Ascending aorta (tissue), 2 donors: ENCODE results near the gene DACH2. TPM values are rescaled to one million over a fixed set of nuclear protein-coding genes. Genes with fewer than 3 reads are reported as not detected.

Experiments
- DNase-seq, 2 donors: peaks; one replicate each; pipeline ENCODE4 v3.0.0-alpha.2; 2019; ENCODE audit warnings: low spot score in 2 of 2
- H3K27ac ChIP-seq, 2 donors: fragments of 200-600 bp; sonication (generic); one replicate each; pipeline ENCODE4 v1.5.1; 2016 to 2017; ENCODE audit warnings: mild to moderate bottlenecking in 1 of 2
- H3K27me3 ChIP-seq: fragments of 200-600 bp; sonication (generic); one replicate; pipeline ENCODE4 v1.5.1; 2017
- H3K36me3 ChIP-seq, 2 donors: fragments of 200-600 bp; sonication (generic); one replicate each; pipeline ENCODE4 v1.5.1; 2016
- H3K4me1 ChIP-seq, 2 donors: fragments of 200-600 bp; sonication (generic); one replicate each; pipeline ENCODE4 v1.5.1; 2016 to 2017; ENCODE audit warnings: mild to moderate bottlenecking in 1 of 2
- H3K4me3 ChIP-seq, 2 donors: fragments of 200-600 bp; sonication (generic); one replicate each; pipeline ENCODE4 v1.5.1; 2016 to 2017; ENCODE audit warnings: mild to moderate bottlenecking in 1 of 2
- H3K9me3 ChIP-seq, 2 donors: fragments of 200-600 bp; sonication (generic); one replicate each; pipeline ENCODE4 v1.5.1; 2016
- intact Hi-C: fragments of 100-400 bp; cut with DNase I; formaldehyde crosslinking; loops from one replicate; pipeline ENCODE4 v1.15.1; 2023
- total RNA-seq: library from RNA; depleted of rRNA; stranded (reverse); fragments of >200 nt; gene quantifications from one replicate; pipeline ENCODE4 v1.1.0, GENCODE V29; 2016
- TF ChIP-seq, protein P1 (sequence below), 3 experiments: fragments of 200-600 bp in 2 of 3; fragments of 450-650 bp in 1 of 3; sonication (generic) in 2 of 3; IDR thresholded peaks; one replicate each; pipeline ENCODE4 v1.5.1; 2016 to 2019; ENCODE audit warnings: antibody characterized with exemption in 3 of 3, mild to moderate bottlenecking in 1 of 3, moderate library complexity in 1 of 3

DACH2 gene
- total RNA-seq, 1 donor from 2014 or later = not detected

DNA sequence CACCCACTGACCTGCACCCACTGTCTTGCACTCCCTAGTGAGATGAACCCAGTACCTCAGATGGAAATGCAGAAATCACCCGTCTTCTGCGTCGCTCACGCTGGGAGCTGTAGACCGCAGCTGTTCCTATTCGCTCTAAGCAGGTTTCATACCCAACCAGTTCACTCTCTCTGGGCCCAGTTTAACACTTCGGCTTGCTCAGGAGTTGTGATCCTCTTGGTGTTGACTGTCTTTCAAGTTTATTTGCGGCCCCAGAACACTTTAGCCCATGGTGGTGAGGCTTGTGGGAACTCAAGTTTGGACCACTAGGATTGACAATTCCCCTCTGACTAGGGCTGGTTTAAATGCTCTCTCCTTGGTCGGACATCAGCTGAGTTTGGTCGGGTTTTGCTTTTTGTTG lies 147.0 kb downstream of the DACH2 start:
- Histone ChIP-seq H3K4me1 (no peaks in the 10 kb centered on the region), H3K9me3 (no peaks in the 10 kb centered on the region), H3K36me3 (no peaks in the 10 kb centered on the region), H3K4me3 (no peak overlapping the region), H3K27ac (no peak overlapping the region), H3K27me3 (no peaks in the 10 kb centered on the region)
- DNase-seq = no peak
- intact Hi-C loops = no loop called here
- TF ChIP-seq, protein P1, sequence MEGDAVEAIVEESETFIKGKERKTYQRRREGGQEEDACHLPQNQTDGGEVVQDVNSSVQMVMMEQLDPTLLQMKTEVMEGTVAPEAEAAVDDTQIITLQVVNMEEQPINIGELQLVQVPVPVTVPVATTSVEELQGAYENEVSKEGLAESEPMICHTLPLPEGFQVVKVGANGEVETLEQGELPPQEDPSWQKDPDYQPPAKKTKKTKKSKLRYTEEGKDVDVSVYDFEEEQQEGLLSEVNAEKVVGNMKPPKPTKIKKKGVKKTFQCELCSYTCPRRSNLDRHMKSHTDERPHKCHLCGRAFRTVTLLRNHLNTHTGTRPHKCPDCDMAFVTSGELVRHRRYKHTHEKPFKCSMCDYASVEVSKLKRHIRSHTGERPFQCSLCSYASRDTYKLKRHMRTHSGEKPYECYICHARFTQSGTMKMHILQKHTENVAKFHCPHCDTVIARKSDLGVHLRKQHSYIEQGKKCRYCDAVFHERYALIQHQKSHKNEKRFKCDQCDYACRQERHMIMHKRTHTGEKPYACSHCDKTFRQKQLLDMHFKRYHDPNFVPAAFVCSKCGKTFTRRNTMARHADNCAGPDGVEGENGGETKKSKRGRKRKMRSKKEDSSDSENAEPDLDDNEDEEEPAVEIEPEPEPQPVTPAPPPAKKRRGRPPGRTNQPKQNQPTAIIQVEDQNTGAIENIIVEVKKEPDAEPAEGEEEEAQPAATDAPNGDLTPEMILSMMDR (IDR thresholded peaks at IDR 0.05) = no peak

DNA sequence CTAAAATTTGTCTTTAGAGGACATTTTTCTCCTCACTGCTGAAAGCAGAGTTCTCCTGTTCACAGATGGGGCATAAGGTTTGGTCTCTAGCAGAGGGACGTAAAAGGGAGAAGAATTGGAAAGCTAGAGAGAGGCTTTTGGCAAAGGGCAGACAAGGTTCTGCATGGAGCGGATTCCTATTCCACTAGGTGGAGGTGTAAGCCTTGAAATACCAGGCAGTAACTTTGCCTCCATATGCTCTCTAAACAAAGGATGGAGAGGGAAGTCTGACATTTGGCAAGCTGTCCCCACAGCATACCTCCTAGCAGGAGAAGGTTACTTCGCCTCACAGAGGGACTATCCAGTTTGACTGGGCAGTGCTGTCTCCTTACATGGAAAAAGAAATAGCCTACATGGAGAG lies 174.7 kb downstream of the DACH2 start:
- Histone ChIP-seq H3K4me3 (no peak overlapping the region), H3K36me3 (no peaks in the 10 kb centered on the region), H3K27ac (no peak overlapping the region), H3K27me3 (no peaks in the 10 kb centered on the region), H3K4me1 (no peaks in the 10 kb centered on the region), H3K9me3 (no peaks in the 10 kb centered on the region)
- TF ChIP-seq, protein P1 (IDR thresholded peaks at IDR 0.05) = no peak
- no peak for DNase-seq
- intact Hi-C loops = no loop called here

DNA sequence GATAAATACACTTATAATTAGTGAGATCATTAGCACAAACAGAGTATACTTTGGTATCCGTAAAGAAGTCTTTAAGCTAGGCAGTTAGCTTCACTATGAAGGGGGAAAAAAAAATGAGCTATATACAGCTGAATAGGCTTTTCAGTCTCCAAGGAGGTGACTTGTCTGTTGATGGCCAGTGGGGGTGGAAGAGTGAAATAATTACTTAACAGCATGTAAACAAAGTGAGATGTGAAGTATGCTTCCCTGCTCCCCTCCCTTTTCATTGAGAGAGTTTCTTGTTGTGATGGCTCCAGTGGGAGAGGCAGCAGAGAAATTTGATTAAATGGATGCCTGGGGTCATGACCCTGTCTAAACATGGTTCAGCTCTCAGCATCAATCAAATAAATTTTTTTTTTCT lies 180.9 kb downstream of the DACH2 start:
- DNase-seq = no peak
- no peak overlapping the region for H3K4me3 ChIP-seq
- no peaks in the 10 kb centered on the region for H3K27me3 ChIP-seq
- no peak overlapping the region for H3K27ac ChIP-seq
- no peaks in the 10 kb centered on the region for H3K4me1 ChIP-seq
- intact Hi-C loops = no loop called here
- TF ChIP-seq, protein P1 (IDR thresholded peaks at IDR 0.05) = no peak
- no peaks in the 10 kb centered on the region for H3K9me3 ChIP-seq
- H3K36me3 ChIP-seq = no peaks in the 10 kb centered on the region

DNA sequence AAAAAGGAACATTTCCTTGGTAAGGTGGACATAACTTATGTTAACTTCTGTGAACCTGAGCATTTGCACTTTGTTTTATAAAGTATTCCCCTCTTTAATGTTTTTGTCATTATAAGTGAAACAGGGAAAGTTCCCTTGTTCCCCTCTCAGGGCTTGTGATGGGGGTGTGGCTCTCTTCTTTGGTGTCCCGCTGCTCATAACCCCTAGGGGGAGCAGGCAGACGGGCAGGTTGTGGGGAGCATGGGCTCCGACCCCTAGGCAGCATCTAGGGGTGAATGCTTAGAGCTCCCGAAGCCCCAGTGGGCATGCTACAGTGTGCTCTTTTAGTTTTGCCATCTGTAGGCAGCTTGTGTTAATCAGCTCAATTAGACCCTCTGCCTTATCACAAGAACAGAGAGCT lies 200.4 kb downstream of the DACH2 start:
- Histone ChIP-seq H3K27me3 (no peaks in the 10 kb centered on the region), H3K4me1 (no peaks in the 10 kb centered on the region), H3K4me3 (no peak overlapping the region)

GRCh38 chrX:86349115-86349514 lies 200.9 kb downstream of the DACH2 start:
- Histone ChIP-seq H3K27ac (no peak overlapping the region), H3K4me1 (no peaks in the 10 kb centered on the region), H3K4me3 (no peak overlapping the region), H3K36me3 (no peaks in the 10 kb centered on the region), H3K9me3 (no peaks in the 10 kb centered on the region), H3K27me3 (no peaks in the 10 kb centered on the region)
- TF ChIP-seq, protein P1 (IDR thresholded peaks at IDR 0.05) = no peak
- no peak for DNase-seq
- intact Hi-C loops = no loop called here

More for the DNA sequence above, 200.4 kb downstream of the DACH2 start:
- H3K36me3 ChIP-seq = no peaks in the 10 kb centered on the region
- DNase-seq = no peak
- TF ChIP-seq, protein P1 (IDR thresholded peaks at IDR 0.05) = no peak
- no peak overlapping the region for H3K27ac ChIP-seq
- intact Hi-C loops = no loop called here
- H3K9me3 ChIP-seq = no peaks in the 10 kb centered on the region
